Measurements from ENCODE around the gene ATP1A1.

The ATP1A1 gene

DNA sequence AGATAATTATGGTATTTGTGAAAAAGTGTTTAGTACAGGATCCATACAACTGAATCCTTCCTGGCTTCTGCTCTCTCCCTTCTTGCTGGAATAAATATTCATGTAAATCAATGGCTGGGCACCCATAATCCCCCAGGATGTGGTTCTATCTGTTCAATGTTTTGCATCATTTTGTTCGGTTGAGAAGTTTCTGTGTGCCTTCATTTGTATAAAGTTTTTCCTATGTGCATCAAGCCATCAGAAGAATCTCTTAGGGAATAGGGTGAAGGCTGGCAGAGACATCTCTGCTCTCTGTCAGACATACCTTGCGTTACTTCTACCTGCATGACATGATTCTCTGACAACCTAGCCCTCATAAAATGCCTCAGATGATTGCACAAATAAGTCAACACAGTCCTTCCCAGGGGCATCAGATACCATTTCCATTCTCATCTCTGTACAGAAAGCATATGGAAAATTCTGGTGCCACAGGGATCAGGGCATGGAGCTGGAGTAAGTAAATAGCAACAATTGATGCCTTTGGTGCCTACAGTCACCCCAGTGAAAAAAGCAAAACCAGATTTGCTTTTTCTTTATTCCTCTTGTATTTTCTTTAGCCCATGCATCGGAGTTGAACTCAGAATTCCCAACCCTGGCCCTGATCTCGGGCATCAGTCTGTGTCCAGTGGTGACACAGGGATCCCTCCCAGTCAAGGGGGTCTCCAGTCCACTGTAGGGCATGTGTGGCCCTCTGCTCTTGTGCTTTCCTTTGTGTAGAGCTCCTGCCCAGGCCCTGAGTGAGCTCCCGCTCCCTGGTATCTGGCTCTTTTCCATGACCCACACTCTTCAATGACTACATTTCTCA, 39.7 kb upstream of the ATP1A1 start:
- Histone ChIP-seq H3K4me2 (ENCODE audit: low read depth, low read length, poor library complexity, severe bottlenecking) (no peak overlapping the region), H3K27me3 (ENCODE audit: low read length) (no peaks in the 10 kb centered on the region), H3K9ac (ENCODE audit: low read length) (no peak overlapping the region), H2AFZ (ENCODE audit: low read depth, low read length, severe bottlenecking) (no peak overlapping the region), H3K9me2 (replicated peaks; ENCODE audit: insufficient read depth, low read length) (no peaks in the 10 kb centered on the region), H3K79me2 (ENCODE audit: insufficient read depth, low read length) (no peaks in the 10 kb centered on the region), H3K36me3 (ENCODE audit: low read length) (no peaks in the 10 kb centered on the region), H3K4me3 (ENCODE audit: insufficient read depth, low read length, poor library complexity, severe bottlenecking) (no peak overlapping the region), H3K9me3 (ENCODE audit: insufficient read depth, low read length) (no peaks in the 10 kb centered on the region), H4K20me1 (ENCODE audit: low read depth, low read length) (no peaks in the 10 kb centered on the region), H3F3A (ENCODE audit: insufficient read depth) (no peaks in the 10 kb centered on the region), H3K27ac (ENCODE audit: low read depth, low read length) (no peak overlapping the region)
- TF ChIP-seq CTCF (IDR thresholded peaks at IDR 0.05; ENCODE audit: insufficient read depth, low read length, poor library complexity, severe bottlenecking) (no peak), EZH2phosphoT487 (conservative IDR thresholded peaks at IDR 0.05; ENCODE audit: low read length) (no peak)

- no peaks in the 10 kb centered on the region for H3K9me2 ChIP-seq (replicated peaks; ENCODE audit: insufficient read depth, low read length)
- H3K79me2 ChIP-seq (ENCODE audit: insufficient read depth, low read length) = no peaks in the 10 kb centered on the region
- H3K27me3 ChIP-seq (ENCODE audit: low read length) = no peaks in the 10 kb centered on the region
- no peaks in the 10 kb centered on the region for H3F3A ChIP-seq (ENCODE audit: insufficient read depth)
- no peak overlapping the region for H2AFZ ChIP-seq (ENCODE audit: low read depth, low read length, severe bottlenecking)
- no peaks in the 10 kb centered on the region for H4K20me1 ChIP-seq (ENCODE audit: low read depth, low read length)
- no peak overlapping the region for H3K27ac ChIP-seq (ENCODE audit: low read depth, low read length)
- no peaks in the 10 kb centered on the region for H3K36me3 ChIP-seq (ENCODE audit: low read length)
- no peak overlapping the region for H3K4me3 ChIP-seq (ENCODE audit: insufficient read depth, low read length, poor library complexity, severe bottlenecking)
- no peak overlapping the region for H3K9ac ChIP-seq (ENCODE audit: low read length)
- H3K9me3 ChIP-seq (ENCODE audit: insufficient read depth, low read length) = no peaks in the 10 kb centered on the region
- H3K4me2 ChIP-seq (ENCODE audit: low read depth, low read length, poor library complexity, severe bottlenecking) = no peak overlapping the region
- TF ChIP-seq CTCF (IDR thresholded peaks at IDR 0.05; ENCODE audit: insufficient read depth, low read length, poor library complexity, severe bottlenecking) (no peak), EZH2phosphoT487 (conservative IDR thresholded peaks at IDR 0.05; ENCODE audit: low read length) (no peak)
These were observed 39.0 kb upstream of the ATP1A1 start for GRCh38 chr1:116334015-116334547.

DNA sequence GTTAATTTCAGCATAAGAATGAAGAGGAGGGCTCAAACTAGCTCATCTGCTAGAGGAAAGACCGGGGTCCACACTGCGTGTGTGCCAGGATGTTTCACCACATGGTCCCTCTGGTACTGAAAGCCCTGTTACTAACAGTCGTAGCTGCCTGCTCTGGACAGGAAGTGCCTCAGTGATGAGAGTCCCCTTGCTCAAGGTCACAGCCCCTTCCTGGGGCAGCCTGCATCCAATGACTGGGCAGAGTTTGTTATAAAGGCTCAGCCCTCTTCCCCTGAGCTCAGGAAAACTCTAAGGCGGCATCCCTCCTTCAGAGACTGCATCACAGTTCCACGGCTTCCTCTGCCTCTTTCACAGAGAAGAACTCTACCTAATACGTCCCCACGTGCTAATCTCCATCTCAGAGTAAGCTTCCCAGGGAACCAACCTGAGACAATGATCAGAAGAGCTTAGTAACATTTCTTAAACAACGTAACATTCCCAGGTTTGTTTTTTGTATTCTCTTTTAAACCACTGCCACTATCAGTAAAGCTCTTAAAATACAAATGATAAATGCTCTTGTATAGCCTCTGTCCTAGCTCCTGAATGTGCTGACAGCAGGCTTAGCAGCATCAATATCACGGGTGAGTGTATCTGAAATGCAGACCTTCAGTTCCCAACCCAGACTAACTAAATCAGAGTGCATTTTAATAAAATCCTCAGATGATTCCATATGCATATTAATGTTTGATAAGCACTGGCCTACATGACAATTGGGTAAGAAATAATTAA, 38.0 kb upstream of the ATP1A1 start:
- Histone ChIP-seq H3K27me3 (ENCODE audit: low read length) (no peaks in the 10 kb centered on the region), H3K4me3 (ENCODE audit: insufficient read depth, low read length, poor library complexity, severe bottlenecking) (no peak overlapping the region), H3K9ac (ENCODE audit: low read length) (no peak overlapping the region), H3K79me2 (ENCODE audit: insufficient read depth, low read length) (no peaks in the 10 kb centered on the region), H4K20me1 (ENCODE audit: low read depth, low read length) (no peaks in the 10 kb centered on the region), H3K4me2 (ENCODE audit: low read depth, low read length, poor library complexity, severe bottlenecking) (no peak overlapping the region), H2AFZ (ENCODE audit: low read depth, low read length, severe bottlenecking) (no peak overlapping the region), H3K27ac (ENCODE audit: low read depth, low read length) (no peak overlapping the region), H3K9me2 (replicated peaks; ENCODE audit: insufficient read depth, low read length) (no peaks in the 10 kb centered on the region), H3K9me3 (ENCODE audit: insufficient read depth, low read length) (no peaks in the 10 kb centered on the region), H3F3A (ENCODE audit: insufficient read depth) (no peaks in the 10 kb centered on the region), H3K36me3 (ENCODE audit: low read length) (no peaks in the 10 kb centered on the region)
- TF ChIP-seq CTCF (IDR thresholded peaks at IDR 0.05; ENCODE audit: insufficient read depth, low read length, poor library complexity, severe bottlenecking) (no peak), EZH2phosphoT487 (conservative IDR thresholded peaks at IDR 0.05; ENCODE audit: low read length) (no peak)
